Measurements from ENCODE around the gene EGFR.

EGFR gene

GRCh38 chr7:55144333-55145317, 125.8 kb downstream of the EGFR start:
- no peak for DNase-seq (ENCODE audit: low read depth, low spot score)

- no peak for DNase-seq (ENCODE audit: low read depth, low spot score)
Measured at GRCh38 chr7:55145606-55146005, 126.8 kb downstream of the EGFR start.

GRCh38 chr7:55147101-55147500, 128.3 kb downstream of the EGFR start:
- no peak for DNase-seq (ENCODE audit: low read depth, low spot score)

GRCh38 chr7:55147736-55148135, 128.9 kb downstream of the EGFR start:
- no peak for DNase-seq (ENCODE audit: low read depth, low spot score)

GRCh38 chr7:55148571-55148970, 129.8 kb downstream of the EGFR start:
- no peak for DNase-seq (ENCODE audit: low read depth, low spot score)

GRCh38 chr7:55149001-55149400, 130.2 kb downstream of the EGFR start:
- DNase-seq (ENCODE audit: low read depth, low spot score): no peak

- no peak for DNase-seq (ENCODE audit: low read depth, low spot score)
Measured at GRCh38 chr7:55150166-55150565, 131.3 kb downstream of the EGFR start.

- no peak for DNase-seq (ENCODE audit: low read depth, low spot score)
Measured at GRCh38 chr7:55150709-55151451, 132.1 kb downstream of the EGFR start.

- DNase-seq (ENCODE audit: low read depth, low spot score): no peak
Measured at GRCh38 chr7:55152516-55152915, 133.7 kb downstream of the EGFR start.

- DNase-seq (ENCODE audit: low read depth, low spot score): no peak
Measured at GRCh38 chr7:55154096-55154495, 135.3 kb downstream of the EGFR start.

- no peak for DNase-seq (ENCODE audit: low read depth, low spot score)
Measured at GRCh38 chr7:55155351-55156117, 136.7 kb downstream of the EGFR start.

- DNase-seq (ENCODE audit: low read depth, low spot score): no peak
Measured at GRCh38 chr7:55156919-55157763, 138.3 kb downstream of the EGFR start.

- DNase-seq (ENCODE audit: low read depth, low spot score): no peak
Measured at GRCh38 chr7:55157764-55158105, 138.9 kb downstream of the EGFR start.

- no peak for DNase-seq (ENCODE audit: low read depth, low spot score)
Measured at GRCh38 chr7:55158541-55159382, 139.9 kb downstream of the EGFR start.

GRCh38 chr7:55160539-55160938, 141.7 kb downstream of the EGFR start:
- DNase-seq (ENCODE audit: low read depth, low spot score): no peak

GRCh38 chr7:55161154-55161687, 142.4 kb downstream of the EGFR start:
- DNase-seq (ENCODE audit: low read depth, low spot score): no peak

- no peak for DNase-seq (ENCODE audit: low read depth, low spot score)
Measured at GRCh38 chr7:55162476-55162875, 143.7 kb downstream of the EGFR start.

- DNase-seq (ENCODE audit: low read depth, low spot score): no peak
Measured at GRCh38 chr7:55163733-55164132, 144.9 kb downstream of the EGFR start.

GRCh38 chr7:55164527-55164926, 145.7 kb downstream of the EGFR start:
- no peak for DNase-seq (ENCODE audit: low read depth, low spot score)

All from smooth muscle cell of the brain vasculature (primary cell).